ENCODE results near the gene UBTD2.

Gene UBTD2

GRCh38 chr5:172280317-172280716, 3.2 kb downstream of the UBTD2 start:
- H3K9me3 ChIP-seq (ENCODE audit: insufficient read depth, low read length), result no peaks in the 10 kb centered on the region
- no peak overlapping the region for H2AFZ ChIP-seq (ENCODE audit: low read depth, low read length)
- H3K36me3 ChIP-seq (replicated peaks; ENCODE audit: low read depth, low read length), result peaks cover 13% of the 10 kb centered on the region
- H3K27me3 ChIP-seq (ENCODE audit: low read depth, low read length), result peaks cover 6% of the 10 kb centered on the region
- H3K79me2 ChIP-seq (ENCODE audit: low read length), result peaks cover 75% of the 10 kb centered on the region
- no peak overlapping the region for H3K27ac ChIP-seq (ENCODE audit: low read length)
- peaks cover 29% of the 10 kb centered on the region for H4K20me1 ChIP-seq (ENCODE audit: insufficient read depth, low read length)
- TF ChIP-seq EZH2phosphoT487 (IDR thresholded peaks at IDR 0.05; ENCODE audit: low read depth) (no peak), CTCF (IDR thresholded peaks at IDR 0.05; ENCODE audit: low read depth, low read length) (no peak)
- H3K4me3 ChIP-seq (ENCODE audit: low read length), result no peak overlapping the region
- no peak overlapping the region for H3K9ac ChIP-seq (ENCODE audit: low read length)
- H3K4me1 ChIP-seq (ENCODE audit: low read length), result peaks cover 26% of the 10 kb centered on the region
- H3K4me2 ChIP-seq (ENCODE audit: low read length), result no peak overlapping the region

GRCh38 chr5:172278356-172278755, 5.2 kb downstream of the UBTD2 start:
- H2AFZ ChIP-seq (ENCODE audit: low read depth, low read length), result no peak overlapping the region
- peaks cover 22% of the 10 kb centered on the region for H3K36me3 ChIP-seq (replicated peaks; ENCODE audit: low read depth, low read length)
- peaks cover 87% of the 10 kb centered on the region for H3K79me2 ChIP-seq (ENCODE audit: low read length)
- no peak overlapping the region for H3K27ac ChIP-seq (ENCODE audit: low read length)
- peaks cover 27% of the 10 kb centered on the region for H3K4me1 ChIP-seq (ENCODE audit: low read length)
- H3K27me3 ChIP-seq (ENCODE audit: low read depth, low read length), result no peaks in the 10 kb centered on the region
- H3K4me3 ChIP-seq (ENCODE audit: low read length), result no peak overlapping the region
- H3K9ac ChIP-seq (ENCODE audit: low read length), result no peak overlapping the region
- no peak for TF ChIP-seq EZH2phosphoT487 (IDR thresholded peaks at IDR 0.05; ENCODE audit: low read depth)
- TF ChIP-seq CTCF (IDR thresholded peaks at IDR 0.05; ENCODE audit: low read depth, low read length), result no peak
- H3K9me3 ChIP-seq (ENCODE audit: insufficient read depth, low read length), result no peaks in the 10 kb centered on the region
- no peak overlapping the region for H3K4me2 ChIP-seq (ENCODE audit: low read length)
- peaks cover 29% of the 10 kb centered on the region for H4K20me1 ChIP-seq (ENCODE audit: insufficient read depth, low read length)

GRCh38 chr5:172276214-172276613, 7.3 kb downstream of the UBTD2 start:
- H3K9ac ChIP-seq (ENCODE audit: low read length), result no peak overlapping the region
- H3K4me1 ChIP-seq (ENCODE audit: low read length), result peaks cover 22% of the 10 kb centered on the region
- peaks cover 36% of the 10 kb centered on the region for H4K20me1 ChIP-seq (ENCODE audit: insufficient read depth, low read length)
- H3K27ac ChIP-seq (ENCODE audit: low read length), result no peak overlapping the region
- no peak overlapping the region for H3K4me3 ChIP-seq (ENCODE audit: low read length)
- TF ChIP-seq EZH2phosphoT487 (IDR thresholded peaks at IDR 0.05; ENCODE audit: low read depth), result no peak
- TF ChIP-seq CTCF (IDR thresholded peaks at IDR 0.05; ENCODE audit: low read depth, low read length), result no peak
- H3K36me3 ChIP-seq (replicated peaks; ENCODE audit: low read depth, low read length), result peaks cover 22% of the 10 kb centered on the region
- no peak overlapping the region for H3K4me2 ChIP-seq (ENCODE audit: low read length)
- H2AFZ ChIP-seq (ENCODE audit: low read depth, low read length), result no peak overlapping the region
- no peaks in the 10 kb centered on the region for H3K9me3 ChIP-seq (ENCODE audit: insufficient read depth, low read length)
- no peaks in the 10 kb centered on the region for H3K27me3 ChIP-seq (ENCODE audit: low read depth, low read length)
- peaks cover 83% of the 10 kb centered on the region for H3K79me2 ChIP-seq (ENCODE audit: low read length)

- H3K4me3 ChIP-seq (ENCODE audit: low read length), result peak overlapping the region; percentile 38
- peaks cover 32% of the 10 kb centered on the region for H4K20me1 ChIP-seq (ENCODE audit: insufficient read depth, low read length)
Observed at GRCh38 chr5:172274951-172275753, 8.4 kb downstream of the UBTD2 start.

More at GRCh38 chr5:172274951-172275753, 8.4 kb downstream of the UBTD2 start:
- Histone ChIP-seq H3K27me3 (ENCODE audit: low read depth, low read length) (no peaks in the 10 kb centered on the region), H2AFZ (ENCODE audit: low read depth, low read length) (no peak overlapping the region), H3K4me1 (ENCODE audit: low read length) (peaks cover 22% of the 10 kb centered on the region), H3K9me3 (ENCODE audit: insufficient read depth, low read length) (no peaks in the 10 kb centered on the region), H3K27ac (ENCODE audit: low read length) (peak overlapping the region; percentile 55), H3K79me2 (ENCODE audit: low read length) (peaks cover 74% of the 10 kb centered on the region), H3K9ac (ENCODE audit: low read length) (no peak overlapping the region), H3K4me2 (ENCODE audit: low read length) (peak overlapping the region; percentile 66), H3K36me3 (replicated peaks; ENCODE audit: low read depth, low read length) (peaks cover 22% of the 10 kb centered on the region)
- TF ChIP-seq EZH2phosphoT487 (IDR thresholded peaks at IDR 0.05; ENCODE audit: low read depth), result no peak
